Natural killer cell (primary cell): ENCODE data around the gene ACSM6. TPM values are rescaled to one million over a fixed set of nuclear protein-coding genes. Genes with fewer than 3 reads are reported as not detected.

Experiments used
- ATAC-seq, 3 donors: fragments of 150-1000 bp in 2 of 3; fragments of 200-7000 bp in 1 of 3; cut with Tn5 transposase; 1 replicate in 1 of 3; 2 replicates in 2 of 3; pipeline ENCODE4 v1.10.0; 2021; ENCODE audit warnings: mild to moderate bottlenecking in 2 of 3, moderate library complexity in 2 of 3
- DNase-seq, 2 donors: peaks; one replicate each; pipeline versions ENCODE4 v3.0.0 to v3.0.0-alpha.2; 2013 to 2021; ENCODE audit warnings: mixed read lengths in 1 of 2
- H3K27ac ChIP-seq: one replicate; pipeline ENCODE4 v1.5.1; 2013; ENCODE audit warnings: mild to moderate bottlenecking, low read length
- H3K27me3 ChIP-seq: one replicate; pipeline ENCODE4 v1.6.1; 2013; ENCODE audit warnings: low read length; ENCODE audit not compliant: control insufficient read depth, insufficient read depth
- H3K36me3 ChIP-seq: one replicate; pipeline ENCODE4 v1.6.1; 2013; ENCODE audit warnings: low read length; ENCODE audit not compliant: control insufficient read depth, insufficient read depth
- H3K4me1 ChIP-seq: one replicate; pipeline ENCODE4 v1.6.1; 2013; ENCODE audit warnings: low read length; ENCODE audit not compliant: control insufficient read depth, insufficient read depth
- H3K4me3 ChIP-seq: one replicate; pipeline ENCODE4 v1.5.1; 2013; ENCODE audit warnings: low read length
- H3K9me3 ChIP-seq: one replicate; pipeline ENCODE4 v1.6.1; 2013; ENCODE audit warnings: low read length; ENCODE audit not compliant: control insufficient read depth, insufficient read depth
- H3K27ac Mint-ChIP-seq, 2 donors: one replicate each; pipeline ENCODE4 v1.8.0; 2022; ENCODE audit warnings: mild to moderate bottlenecking in 2 of 2, mixed read lengths in 2 of 2, moderate library complexity in 1 of 2
- H3K27me3 Mint-ChIP-seq, 2 donors: one replicate each; pipeline ENCODE4 v1.8.0; 2022; ENCODE audit warnings: low read depth in 2 of 2, mixed read lengths in 2 of 2
- H3K36me3 Mint-ChIP-seq: one replicate; pipeline ENCODE4 v1.8.0; 2022; ENCODE audit warnings: mixed read lengths
- H3K4me1 Mint-ChIP-seq, 2 donors: one replicate each; pipeline ENCODE4 v1.8.0; 2022; ENCODE audit warnings: mixed read lengths in 2 of 2
- H3K4me3 Mint-ChIP-seq: one replicate; pipeline ENCODE4 v1.8.0; 2022; ENCODE audit warnings: mild to moderate bottlenecking, moderate library complexity, mixed read lengths
- H3K9me3 Mint-ChIP-seq, 2 donors: one replicate each; pipeline ENCODE4 v1.8.0; 2022; ENCODE audit warnings: mixed read lengths in 2 of 2
- WGBS: methylation state at CpG from one replicate; pipeline ENCODE4 v1.1.7; 2013; ENCODE audit warnings: missing lambda C conversion rate; ENCODE audit not compliant: insufficient coverage; 5-methylcytosine and 5-hydroxymethylcytosine counted together
- intact Hi-C: fragments of 100-400 bp; cut with micrococcal nuclease; formaldehyde crosslinking; loops from one replicate; pipeline ENCODE4 v1.14.2; 2022
- total RNA-seq, 4 donors: library from RNA; stranded (reverse); fragments of 120-200 nt in 1 of 4; gene quantifications; one replicate each; pipeline versions ENCODE4 v1.2.3 to v1.2.4, GENCODE V29; 2013 to 2022
- TF ChIP-seq, protein P1 (sequence below): fragments of 200-600 bp; IDR thresholded peaks from one replicate; pipeline ENCODE4 v1.8.0; 2022; ENCODE audit warnings: antibody characterized with exemption

The ACSM6 gene
- total RNA-seq, 3 donors from 2014 or later (not counting 1 experiment from before 2014, with no cell fraction given) = not detected

DNA sequence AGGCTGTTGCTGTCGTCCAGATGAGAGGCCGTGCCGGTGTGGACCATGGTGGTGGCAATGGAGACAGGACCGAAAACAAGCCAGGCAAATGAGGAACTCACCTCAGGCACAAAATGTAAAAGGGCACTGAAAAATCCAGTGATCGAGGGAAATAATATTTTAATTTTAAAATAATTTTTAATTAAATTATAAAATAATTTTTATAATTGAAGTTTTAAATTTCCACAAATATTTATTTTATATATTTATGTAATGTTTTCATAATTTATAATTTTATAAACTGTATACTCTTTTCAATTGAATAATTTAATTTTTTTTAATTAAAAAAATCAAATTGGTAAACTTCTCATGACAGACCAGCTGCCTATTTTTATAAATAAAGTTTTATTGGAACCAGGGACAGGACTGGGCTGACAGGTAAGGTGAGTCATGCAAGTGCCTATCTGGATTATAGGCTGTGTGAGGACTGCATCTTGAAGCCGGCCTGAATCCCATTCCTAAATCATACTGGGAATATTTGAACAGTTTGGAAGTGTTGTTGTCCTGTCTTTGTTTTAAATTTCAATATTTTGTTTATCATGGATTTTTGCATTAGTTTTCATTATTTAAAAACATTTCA lies 15.6 kb downstream of the ACSM6 start:
- TF ChIP-seq, protein P1, sequence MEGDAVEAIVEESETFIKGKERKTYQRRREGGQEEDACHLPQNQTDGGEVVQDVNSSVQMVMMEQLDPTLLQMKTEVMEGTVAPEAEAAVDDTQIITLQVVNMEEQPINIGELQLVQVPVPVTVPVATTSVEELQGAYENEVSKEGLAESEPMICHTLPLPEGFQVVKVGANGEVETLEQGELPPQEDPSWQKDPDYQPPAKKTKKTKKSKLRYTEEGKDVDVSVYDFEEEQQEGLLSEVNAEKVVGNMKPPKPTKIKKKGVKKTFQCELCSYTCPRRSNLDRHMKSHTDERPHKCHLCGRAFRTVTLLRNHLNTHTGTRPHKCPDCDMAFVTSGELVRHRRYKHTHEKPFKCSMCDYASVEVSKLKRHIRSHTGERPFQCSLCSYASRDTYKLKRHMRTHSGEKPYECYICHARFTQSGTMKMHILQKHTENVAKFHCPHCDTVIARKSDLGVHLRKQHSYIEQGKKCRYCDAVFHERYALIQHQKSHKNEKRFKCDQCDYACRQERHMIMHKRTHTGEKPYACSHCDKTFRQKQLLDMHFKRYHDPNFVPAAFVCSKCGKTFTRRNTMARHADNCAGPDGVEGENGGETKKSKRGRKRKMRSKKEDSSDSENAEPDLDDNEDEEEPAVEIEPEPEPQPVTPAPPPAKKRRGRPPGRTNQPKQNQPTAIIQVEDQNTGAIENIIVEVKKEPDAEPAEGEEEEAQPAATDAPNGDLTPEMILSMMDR = no peak
- DNase-seq (no peak), ATAC-seq (no peak)
- no peaks in the 10 kb centered on the region for H3K4me1 Mint-ChIP-seq
- no peak overlapping the region for H3K4me3 ChIP-seq
- H3K4me1 ChIP-seq = no peaks in the 10 kb centered on the region
- H3K27ac ChIP-seq = no peak overlapping the region
- H3K27me3 ChIP-seq = no peaks in the 10 kb centered on the region
- H3K27ac Mint-ChIP-seq = no peak overlapping the region
- H3K9me3 Mint-ChIP-seq = no peaks in the 10 kb centered on the region
- H3K4me3 Mint-ChIP-seq = no peak overlapping the region
- intact Hi-C loops = no loop called here
- no peaks in the 10 kb centered on the region for H3K36me3 ChIP-seq
- no peaks in the 10 kb centered on the region for H3K36me3 Mint-ChIP-seq
- H3K9me3 ChIP-seq = no peaks in the 10 kb centered on the region
- H3K27me3 Mint-ChIP-seq = peaks cover 2 to 7% of the 10 kb centered on the region in 2 donors
- 94% methylated on average over 5 of the region's 6 CpGs for WGBS

DNA sequence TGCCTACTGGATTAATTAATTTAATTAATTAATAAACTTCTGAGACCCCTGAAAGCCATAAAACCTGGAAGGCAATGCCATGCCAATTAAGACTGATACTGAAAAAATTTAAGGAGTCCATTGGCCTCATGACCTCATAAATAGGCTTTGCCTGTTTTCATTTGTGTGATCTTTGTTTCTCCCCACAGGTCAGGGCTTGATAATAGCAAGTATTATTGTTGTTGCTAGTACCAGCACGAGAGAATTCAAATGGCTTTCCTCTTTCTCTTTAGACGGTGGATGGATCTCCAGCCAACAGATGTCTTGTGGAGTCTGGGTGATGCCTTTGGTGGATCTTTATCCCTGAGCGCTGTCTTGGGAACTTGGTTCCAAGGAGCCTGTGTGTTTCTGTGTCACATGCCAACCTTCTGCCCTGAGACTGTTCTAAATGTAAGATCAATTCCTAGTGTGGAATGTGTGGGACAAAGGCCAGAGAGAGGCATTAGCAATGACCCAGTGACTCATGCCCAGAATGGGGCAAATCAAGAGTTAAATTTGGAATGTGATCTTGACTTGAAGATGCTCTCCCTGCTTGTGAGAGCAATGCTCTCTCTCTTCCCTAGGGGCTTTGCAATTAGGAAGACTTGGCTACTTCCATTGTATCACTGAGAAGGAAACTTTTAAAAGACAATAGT lies 17.7 kb downstream of the ACSM6 start:
- 98% methylated on average over 3 of the region's 3 CpGs for WGBS
- Mint-ChIP-seq H3K27me3 (peaks cover 7 to 12% of the 10 kb centered on the region in 2 donors), H3K27ac (no peak overlapping the region), H3K9me3 (no peaks in the 10 kb centered on the region), H3K4me1 (no peaks in the 10 kb centered on the region), H3K36me3 (no peaks in the 10 kb centered on the region), H3K4me3 (no peak overlapping the region)
- Histone ChIP-seq H3K4me3 (no peak overlapping the region), H3K27ac (no peak overlapping the region), H3K36me3 (no peaks in the 10 kb centered on the region), H3K9me3 (no peaks in the 10 kb centered on the region), H3K27me3 (no peaks in the 10 kb centered on the region), H3K4me1 (no peaks in the 10 kb centered on the region)
- TF ChIP-seq, protein P1 = no peak
- intact Hi-C loops = no loop called here
- ATAC-seq (no peak), DNase-seq (no peak)

DNA sequence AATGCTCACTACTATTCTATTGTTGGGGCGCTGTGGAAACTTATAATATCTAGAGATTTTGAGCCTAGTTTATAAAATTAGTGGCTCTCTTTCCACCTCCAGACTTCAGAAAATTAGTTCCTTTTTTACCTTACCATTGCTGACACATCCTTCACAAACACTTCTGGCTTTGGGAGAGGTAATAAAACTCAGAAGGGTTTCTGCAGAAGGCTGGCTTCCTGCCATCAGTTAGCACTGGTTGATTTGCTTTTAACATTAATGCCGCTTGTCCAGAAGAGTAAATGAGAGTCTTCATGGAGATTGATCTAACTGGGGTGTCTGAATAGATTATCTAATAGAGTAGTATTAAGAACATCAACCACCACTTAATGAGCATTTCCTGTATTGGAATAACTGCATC lies 20.3 kb downstream of the ACSM6 start:
- no peaks in the 10 kb centered on the region for H3K4me1 ChIP-seq
- Mint-ChIP-seq H3K27ac (no peak overlapping the region), H3K4me1 (no peaks in the 10 kb centered on the region), H3K4me3 (no peak overlapping the region), H3K36me3 (no peaks in the 10 kb centered on the region), H3K9me3 (no peaks in the 10 kb centered on the region), H3K27me3 (peaks cover 7 to 8% of the 10 kb centered on the region in 2 donors)
- no peak overlapping the region for H3K4me3 ChIP-seq
- 33% methylated on average over 1 of the region's 2 CpGs for WGBS
- no peaks in the 10 kb centered on the region for H3K36me3 ChIP-seq
- ATAC-seq = no peak
- intact Hi-C loops = no loop called here
- no peak for DNase-seq
- no peaks in the 10 kb centered on the region for H3K9me3 ChIP-seq
- TF ChIP-seq, protein P1 = no peak
- H3K27ac ChIP-seq = no peak overlapping the region
- H3K27me3 ChIP-seq = no peaks in the 10 kb centered on the region
